GM19238 (cell line): ENCODE results near the gene ZNF107.

Experiments
- DNase-seq: peaks from one replicate; pipeline ENCODE4 v3.0.0; 2011; ENCODE audit warnings: low spot score; ENCODE audit not compliant: insufficient read length

ZNF107 gene

DNA sequence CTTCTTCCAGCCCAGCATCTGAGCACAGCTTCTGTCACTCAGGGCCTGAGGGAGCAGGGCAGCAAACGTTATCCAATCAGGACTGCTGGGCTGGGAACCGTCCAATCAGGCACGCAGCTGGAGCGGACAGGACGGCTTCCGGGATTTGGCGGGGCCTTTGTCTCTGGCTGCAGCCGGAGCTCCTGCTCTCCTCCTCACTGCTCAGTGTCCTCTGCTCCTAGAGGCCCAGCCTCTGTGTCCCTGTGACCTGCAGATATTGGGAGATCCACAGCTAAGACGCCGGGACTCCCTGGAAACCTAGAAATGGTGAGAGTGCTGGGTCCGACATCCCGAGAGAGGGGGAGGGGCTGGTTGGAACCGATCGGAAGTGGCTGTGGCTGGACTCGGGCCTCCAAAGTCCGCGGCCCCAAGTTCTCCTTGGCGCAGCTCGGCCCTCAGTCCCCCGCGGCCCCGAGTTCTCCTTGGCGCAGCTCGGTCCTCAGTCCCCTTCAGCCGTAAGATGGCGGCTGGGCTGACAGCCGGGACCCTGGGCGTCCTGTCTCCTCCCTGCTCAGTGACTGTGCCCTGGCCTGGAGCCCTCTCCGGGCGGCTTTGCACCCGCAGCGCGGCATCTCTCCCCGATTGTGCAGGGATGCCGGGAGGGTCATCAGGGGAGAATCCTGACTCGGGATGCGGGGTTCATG lies at the start of gene ZNF107:
Gene ZNF107, plus strand, starts transcription at position 154 of the 683 bp plus-strand sequence. Its CDS starts 150 bp downstream, at position 304.
- DNase-seq = peak; percentile 79

DNA sequence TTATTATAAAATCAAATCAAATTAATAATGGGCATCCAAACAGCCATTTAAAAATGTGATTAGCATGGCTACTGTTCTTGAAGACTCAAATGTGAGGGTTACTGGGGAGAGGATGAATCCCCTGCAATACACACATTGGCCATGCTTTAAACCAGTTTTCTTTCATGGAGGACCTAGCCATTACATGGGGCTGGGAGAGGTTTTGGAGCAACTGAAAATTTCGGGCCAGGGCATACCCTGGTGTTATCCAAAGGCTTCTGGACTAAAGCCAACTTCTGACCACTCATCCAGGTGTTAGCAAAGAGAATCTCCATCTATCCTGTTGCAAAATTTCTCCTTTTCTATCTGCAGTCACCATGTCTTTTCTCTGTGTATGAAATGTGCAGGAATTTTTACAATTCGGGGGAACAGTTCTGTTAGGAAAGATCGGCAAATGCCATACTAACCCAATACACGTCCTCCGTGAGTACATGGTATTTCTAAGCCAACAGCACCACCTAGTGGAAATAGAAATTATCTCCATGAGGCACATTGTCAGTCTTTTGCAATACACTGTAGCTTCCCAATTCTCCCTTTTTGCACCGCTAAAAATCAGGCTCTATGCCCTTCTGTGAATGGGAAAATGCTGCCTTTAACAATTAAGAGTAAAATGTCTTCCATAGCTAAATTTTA lies 47.0 kb upstream of the ZNF107 start:
- DNase-seq = no peak

DNA sequence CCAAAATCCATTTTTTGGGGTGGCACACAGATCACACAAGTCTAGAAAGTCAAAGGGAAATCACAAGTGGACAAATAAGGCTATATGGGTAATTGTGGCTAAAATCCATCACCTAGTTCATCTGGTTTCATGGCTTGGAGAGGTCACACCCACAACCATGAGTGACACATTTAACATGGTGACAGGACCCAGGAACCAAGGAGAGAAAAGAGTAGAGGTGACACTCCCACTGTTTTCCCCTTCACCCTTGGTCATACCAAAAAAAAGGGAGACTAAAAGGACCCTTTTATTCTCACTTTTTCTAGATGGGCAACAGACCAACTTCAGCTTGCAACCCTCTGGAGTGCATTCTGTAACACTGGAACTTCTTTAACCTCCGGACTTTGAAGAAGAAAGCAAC lies 46.2 kb upstream of the ZNF107 start:
- no peak for DNase-seq

DNA sequence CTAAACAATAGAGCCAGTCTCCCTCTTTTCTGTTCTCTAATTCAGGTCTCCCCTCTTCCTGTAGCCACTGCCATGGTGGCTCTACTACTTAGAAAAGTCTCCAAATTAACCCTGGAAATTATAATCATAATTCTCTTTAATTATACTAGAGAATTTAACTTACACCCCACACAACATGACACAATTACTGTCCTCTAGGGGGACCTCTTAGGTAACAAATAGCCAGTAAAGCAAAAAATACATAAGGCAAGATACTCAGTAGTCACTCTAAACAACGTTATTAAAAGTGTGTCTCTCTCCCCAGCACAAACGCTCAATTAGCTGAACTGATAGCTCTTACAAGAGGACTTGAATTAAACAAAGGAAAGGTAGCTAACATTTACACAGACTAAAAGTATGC lies 44.3 kb upstream of the ZNF107 start:
- DNase-seq = no peak

DNA sequence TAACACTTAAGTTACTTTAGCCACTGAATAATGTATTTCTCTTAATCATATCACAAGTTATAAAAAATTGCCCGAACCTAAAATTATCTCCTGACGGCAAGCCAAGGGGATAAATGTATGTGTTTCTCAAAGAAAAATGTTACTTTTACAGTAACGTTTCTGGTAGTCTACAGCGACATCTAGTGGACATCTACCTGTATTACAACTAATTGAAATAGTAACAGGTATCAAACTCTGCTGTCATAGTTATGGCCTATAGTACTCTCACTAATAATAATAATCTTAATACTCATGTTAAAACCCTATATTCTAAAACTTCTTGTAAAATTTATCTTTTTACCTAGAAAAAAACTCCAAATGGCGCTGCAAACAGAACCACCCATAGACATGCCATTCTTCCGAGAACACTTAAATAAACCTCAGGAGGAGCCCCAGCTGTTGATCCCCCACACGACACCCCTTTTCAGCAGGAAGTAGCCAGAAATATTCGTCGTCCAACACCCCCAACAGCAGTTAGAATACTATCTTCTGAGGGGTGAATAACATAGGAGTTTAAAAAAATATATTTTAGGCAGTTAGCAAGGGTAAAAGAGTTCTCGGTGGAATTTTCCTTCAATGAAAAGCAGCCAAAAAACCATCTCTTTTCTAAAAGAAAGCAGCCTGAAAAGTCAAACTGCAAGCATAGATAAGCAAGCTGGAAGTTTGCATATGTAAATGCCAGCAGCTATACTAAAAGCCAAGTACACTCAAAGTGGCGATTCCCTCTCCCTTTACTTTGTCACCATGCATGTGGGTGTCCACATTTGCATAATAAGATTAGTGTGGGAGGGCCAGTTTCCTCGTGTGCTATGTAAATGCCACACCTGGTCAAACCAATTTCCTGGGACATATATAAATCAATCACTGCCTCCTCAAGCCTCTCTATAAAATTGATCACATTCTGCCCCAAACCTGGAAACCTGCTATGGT lies 40.5 kb upstream of the ZNF107 start:
- peak; percentile 13 for DNase-seq

DNA sequence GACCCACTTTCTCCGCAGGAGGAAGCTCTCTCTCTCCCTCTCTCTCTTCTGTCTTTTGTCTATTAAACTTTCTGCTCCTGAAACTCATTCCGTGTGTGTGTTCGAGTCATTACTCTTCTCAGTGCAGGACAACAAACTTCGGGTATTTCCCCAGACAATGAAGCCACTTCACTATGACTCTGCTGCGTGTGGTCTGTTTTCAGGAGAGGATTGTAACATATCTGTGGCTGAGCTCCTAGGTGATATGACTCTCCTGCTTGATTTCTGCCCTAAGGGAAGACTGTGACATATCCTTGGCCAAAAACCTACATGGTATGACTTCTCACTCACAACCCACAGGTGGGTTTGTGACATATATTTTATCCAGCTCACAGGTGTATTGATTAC lies 39.9 kb upstream of the ZNF107 start:
- no peak for DNase-seq

DNA sequence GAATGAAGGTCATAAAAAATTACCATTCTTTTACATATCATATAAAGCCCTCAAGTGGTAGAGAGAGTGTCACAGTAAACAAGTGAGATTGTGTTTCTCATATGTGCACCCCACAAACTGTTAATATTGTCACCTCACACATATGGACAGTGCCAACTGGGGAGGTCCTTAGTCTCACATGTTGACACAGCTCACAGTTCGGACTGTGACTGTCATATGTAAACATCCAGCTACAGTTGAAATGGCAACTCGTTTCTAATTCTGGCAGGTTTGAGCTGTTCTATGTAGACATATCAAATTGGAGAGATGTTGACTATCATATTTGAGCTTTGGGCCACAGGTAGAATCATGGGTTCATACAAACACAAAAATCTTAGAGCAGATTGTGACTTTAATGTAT lies 39.4 kb upstream of the ZNF107 start:
- DNase-seq = no peak

DNA sequence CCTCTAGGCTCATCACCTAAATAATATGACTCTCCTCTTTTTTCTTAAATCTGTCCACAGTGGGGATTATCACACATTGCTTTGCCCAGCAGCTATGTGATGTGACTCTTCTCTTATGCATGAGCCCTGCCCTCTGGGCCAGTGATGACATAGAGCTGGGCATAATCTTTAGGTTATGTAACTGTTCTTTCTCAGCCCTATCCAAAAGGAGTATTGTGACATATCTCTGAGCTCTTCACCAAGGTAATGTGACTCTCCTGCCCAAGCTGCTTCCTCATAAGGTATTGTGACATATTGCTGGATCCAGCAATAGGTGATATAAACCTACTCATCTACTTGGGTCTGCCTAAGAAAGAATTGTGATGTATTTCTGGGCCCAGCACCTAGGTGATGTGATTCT lies 37.7 kb upstream of the ZNF107 start:
- no peak for DNase-seq

DNA sequence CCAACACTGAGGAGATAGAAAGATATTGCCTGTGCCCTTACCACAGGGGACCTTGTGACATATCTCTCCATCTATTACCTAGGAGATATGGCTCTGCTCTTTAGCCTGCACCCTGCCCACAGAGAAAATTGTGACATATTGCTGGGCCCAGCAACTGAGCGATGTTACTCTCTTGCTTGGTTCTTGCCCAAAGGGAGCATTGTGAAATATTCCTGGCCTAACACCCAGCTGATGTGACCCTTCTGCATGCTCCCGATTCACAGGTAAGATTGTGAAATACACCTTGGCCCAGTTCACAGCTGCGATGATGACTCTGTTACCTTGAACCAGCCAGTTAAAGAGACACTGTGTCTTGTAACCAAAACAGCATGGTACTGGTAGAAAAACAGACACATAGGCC lies 37.2 kb upstream of the ZNF107 start:
- no peak for DNase-seq

DNA sequence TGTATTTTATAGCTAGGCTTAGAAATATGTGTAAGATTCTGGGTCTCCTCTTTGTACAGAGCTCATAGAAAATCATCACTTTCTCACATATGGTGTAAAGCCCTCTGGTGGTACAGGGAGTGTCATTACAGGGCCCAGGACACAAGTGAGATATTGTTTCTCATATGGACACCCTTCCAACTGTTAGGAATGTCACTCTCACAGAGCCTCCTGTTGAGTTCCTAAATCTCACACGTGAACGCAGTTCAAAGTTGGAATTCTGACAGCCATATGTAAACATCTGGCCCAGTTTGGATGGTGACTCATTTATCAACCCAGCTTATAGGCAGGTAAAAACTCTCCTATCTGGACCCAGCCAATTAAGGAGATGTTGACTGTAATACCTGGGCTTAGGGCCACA lies 35.4 kb upstream of the ZNF107 start:
- DNase-seq = no peak

DNA sequence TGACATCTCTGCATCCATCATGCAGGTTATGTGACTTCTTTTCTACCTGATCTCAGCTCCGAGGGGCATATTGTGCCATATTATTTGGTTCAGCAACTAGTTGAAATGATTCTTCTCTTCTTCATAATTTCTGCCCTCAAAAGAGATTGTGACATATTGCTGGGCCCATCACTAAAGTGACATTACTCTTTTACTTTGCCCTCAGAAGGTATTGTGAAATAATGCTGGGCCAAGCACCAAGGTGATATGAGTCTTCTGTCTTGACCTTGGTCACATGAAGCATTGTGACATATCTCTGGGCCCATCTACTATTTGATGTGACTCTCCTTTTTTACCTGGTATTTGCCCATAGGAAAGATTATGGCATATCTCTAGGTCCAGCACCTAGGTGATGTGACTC lies 33.9 kb upstream of the ZNF107 start:
- no peak for DNase-seq

DNA sequence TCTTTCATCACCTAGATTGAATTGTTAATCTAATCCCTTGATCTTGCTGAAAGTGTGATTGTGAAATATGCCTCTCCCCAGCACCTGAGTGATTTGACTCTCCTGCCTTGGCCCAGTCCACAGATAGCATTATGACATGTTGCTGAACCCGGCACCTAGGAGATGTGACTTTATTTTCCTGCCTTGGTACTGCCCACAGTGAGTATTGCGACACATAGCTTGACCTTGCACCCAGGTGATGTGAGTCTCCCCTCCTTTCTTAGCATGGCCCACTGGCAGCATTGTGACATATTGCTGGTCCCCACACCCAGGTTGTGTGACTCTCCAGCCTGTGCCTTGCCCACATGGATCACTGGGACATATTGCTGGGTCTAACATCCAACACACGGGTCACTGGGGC lies 32.5 kb upstream of the ZNF107 start:
- DNase-seq = no peak

DNA sequence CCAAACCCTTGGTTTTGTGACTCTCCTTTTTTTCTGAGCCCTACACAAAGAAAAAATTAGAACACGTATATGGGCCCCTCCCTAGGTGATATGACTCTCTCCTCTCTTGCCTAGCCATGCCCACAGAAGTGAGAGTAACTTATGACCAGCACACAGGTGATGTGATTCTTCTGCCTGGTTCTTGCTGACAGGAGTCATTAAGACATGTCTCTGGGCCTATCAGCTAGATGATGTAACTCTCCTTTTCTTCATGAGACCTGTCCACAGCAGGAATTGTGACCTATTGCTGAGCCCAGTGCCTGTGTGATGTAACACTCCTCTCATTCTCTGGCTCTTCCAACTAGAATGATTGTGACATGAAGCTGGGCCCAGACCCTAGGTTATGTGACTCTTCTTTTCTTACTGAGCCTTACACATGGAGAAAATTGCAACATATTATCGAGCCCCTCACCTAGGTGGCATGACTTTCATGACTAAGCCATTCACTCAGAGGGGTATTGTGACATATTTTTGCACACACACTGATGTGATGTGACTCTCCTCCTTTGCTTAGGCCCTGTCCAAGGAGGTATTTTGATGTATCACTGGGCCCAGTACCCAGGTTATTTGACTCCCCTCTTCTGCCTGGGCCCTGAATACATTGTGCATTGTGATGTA lies 31.4 kb upstream of the ZNF107 start:
- DNase-seq = no peak

DNA sequence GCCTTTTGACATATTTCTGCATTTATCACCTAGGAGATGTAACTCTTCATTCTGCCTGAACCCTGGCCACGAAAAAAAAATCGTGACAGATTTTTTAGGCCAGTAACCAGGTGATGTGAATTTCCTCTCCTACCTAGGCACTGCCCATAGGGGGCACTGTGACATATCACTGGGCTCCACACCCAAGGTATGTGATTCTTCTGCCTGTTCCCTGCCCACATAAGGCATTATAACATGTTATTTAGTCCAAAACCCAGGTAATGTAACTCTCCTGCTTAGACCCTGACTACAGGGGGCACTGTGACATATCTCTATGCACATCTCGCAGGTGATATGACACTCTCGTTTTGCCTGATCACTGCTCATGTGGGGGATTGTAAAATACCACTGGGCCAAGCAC lies 29.5 kb upstream of the ZNF107 start:
- no peak for DNase-seq

DNA sequence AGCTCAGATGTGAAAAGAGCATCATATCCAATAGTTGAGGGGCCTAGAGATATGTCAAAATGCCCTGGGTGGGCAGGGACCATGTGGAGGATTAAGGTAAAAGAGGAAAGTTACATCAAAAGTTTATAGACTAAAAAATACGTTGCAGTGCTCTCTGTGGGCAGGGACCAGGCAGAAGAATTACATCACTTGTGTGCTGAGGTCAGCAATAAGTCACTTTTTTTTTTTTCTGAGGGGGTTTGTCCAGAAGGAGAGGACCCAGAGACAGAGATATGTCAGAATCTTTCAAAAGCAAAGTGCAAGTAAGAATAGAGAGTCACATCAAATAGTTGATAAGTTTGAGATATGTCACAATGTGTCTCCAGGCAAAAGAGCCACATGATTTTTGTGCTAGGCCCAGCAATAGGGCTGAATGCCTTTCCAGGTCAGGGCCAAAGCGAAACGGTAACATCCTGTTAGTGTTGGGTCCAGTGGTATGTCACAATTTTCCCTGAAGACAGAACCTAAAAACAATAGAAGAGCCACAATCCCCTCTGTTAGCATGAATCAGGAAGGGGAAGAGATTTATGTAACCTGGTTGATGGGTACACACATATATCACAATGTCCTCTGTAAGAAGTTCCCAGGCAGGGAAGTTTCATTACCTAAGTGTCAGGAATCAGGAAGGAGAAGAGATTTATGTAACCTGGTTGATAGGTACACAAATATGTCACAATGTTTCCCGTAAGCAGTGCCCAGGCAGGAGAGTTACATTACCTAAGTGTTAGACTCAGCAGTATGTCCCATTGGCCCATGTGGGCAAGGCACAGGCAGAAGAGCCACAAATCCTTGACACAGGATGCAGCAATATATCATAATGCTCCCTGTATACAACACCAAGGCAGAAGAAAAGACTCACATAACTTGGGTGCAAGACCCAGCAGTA lies 28.1 kb upstream of the ZNF107 start:
- DNase-seq = no peak

DNA sequence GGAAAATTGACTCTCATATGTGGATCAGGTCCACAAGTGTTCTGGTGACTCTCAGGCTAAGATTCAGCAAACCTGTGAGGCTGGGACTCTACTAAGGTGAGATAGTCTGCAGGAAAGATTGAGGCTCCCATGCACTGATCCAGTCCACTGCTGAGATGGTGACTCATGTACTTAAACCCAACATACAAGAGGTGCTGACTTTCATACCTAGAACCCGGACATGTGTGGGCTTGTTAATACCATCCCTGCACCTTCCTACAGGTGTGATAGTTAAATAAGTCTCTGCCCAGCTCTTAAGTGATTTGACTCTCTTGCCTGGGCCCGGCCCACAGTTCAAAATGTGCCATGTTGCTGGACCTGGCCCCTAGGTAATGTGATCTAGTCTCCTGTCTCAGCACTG lies 27.1 kb upstream of the ZNF107 start:
- no peak for DNase-seq

DNA sequence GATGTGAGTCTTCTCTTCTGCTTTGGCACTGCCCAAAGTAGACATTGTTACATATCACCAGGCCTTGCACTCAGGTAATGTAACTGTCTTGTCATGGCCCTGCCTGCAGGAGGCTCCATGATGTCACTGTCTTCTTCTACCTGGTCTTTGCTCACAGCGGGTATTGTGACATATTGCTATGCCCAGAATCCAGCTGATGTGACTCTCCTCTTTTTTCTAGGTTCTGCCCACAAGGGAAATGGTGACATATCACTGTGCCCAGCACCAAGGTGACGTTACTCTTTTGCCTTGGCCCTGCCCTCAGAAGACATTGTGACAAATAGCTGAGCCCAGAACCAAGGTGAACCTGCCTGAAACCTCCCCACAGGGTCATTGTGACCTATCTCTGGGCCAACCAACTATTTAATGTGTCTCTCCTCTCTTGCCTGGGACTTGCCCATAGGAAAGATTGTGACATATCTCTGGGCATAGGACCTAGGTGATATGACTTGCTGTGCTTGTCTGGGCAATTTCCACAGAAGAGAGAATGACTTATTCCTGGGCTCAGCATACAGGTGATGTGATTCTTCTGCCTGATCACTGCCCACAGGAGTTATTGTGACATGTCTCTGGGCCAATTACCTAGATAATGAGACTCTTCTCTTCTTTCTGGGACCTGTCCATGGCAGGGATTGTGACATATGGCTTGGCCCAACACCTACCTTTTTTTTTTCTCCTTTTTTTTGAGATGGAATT lies 26.5 kb upstream of the ZNF107 start:
- no peak for DNase-seq

DNA sequence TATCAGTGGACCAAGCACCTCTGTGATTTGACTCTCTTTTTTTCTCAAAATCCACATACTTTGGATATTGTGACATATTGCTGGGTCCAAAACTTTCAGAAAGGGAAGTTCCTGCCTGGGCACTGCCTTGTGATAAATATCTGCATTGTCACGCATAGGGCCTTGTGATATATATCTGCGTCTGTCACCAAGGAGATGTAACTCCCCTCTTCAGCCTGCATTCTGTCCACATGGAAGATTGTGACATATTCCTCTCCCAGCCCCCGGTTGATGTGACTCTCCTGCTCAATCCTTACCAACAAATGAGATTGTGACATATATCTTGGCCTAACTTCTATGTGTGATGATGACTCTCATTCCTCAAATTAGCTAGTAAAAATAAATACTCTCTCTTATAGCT lies 25.4 kb upstream of the ZNF107 start:
- DNase-seq = no peak

DNA sequence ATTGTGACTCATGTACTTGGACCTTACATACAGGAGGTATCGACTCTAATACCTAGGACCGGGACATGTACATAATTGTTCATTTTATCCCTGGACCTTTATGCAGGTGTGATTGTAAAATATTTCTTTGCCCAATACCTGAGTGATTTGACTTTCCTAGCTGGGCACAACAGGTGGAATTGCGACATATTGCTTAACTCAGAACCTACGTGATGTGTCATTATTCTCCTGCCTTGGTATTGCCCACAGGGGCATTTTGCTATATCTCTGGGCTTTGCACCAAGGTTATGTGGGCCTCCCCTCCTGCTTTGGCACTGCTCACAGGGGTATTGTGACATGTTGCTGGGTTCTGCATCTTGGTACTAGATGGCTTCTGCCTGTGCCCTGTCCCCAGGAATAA lies 23.9 kb upstream of the ZNF107 start:
- DNase-seq = no peak

DNA sequence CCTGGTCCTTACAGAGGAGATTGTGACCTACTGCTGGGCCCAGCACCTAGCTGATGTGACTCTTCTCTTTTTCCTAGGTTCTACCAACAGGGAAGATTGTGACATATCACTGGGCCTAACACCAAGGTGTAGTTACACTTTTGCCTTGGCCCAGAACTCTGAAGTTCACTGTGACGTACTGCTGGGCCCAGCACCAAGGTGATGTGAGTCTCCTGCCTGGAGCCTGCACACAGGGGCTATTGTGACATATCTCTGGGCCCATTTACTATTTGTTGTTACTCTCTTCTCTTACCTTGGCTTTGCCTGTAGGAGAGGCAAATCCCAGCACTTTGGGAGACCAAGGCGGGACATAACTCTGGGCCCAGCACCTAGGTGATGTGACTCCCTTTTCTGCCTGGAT lies 23.1 kb upstream of the ZNF107 start:
- no peak for DNase-seq
